ENCODE measurements around the gene F12.
"Not testable (repeated sequence)": the region's sequence is repeated elsewhere in the genome, so short reads cannot be mapped to it uniquely, and the experiment has no call there.

The F12 gene

DNA sequence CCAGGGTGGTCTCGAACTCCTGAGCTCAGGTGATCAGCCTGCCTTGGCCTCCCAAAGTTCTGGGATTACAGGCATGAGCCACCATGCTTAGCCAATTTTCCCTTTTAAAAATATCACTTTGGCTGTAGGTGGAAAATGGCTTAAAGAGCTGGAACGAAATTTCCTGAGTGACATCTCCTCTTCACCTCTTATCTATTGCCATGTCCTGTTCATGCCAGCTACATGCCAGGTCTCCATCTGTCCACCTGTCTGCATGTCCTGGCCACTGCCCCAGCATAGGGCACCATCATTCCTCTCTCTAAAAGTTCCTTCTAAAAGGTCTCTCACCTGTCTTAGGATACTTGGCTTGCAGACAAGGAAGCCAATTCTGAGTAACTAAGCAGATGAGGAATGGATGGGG is 14.3 kb upstream of the F12 start:
- DNase-seq (ENCODE audit: extremely low read depth, low read depth): no peak
- TF ChIP-seq CTCF (IDR thresholded peaks at IDR 0.05; ENCODE audit: low read depth, low read length): no peak

DNA sequence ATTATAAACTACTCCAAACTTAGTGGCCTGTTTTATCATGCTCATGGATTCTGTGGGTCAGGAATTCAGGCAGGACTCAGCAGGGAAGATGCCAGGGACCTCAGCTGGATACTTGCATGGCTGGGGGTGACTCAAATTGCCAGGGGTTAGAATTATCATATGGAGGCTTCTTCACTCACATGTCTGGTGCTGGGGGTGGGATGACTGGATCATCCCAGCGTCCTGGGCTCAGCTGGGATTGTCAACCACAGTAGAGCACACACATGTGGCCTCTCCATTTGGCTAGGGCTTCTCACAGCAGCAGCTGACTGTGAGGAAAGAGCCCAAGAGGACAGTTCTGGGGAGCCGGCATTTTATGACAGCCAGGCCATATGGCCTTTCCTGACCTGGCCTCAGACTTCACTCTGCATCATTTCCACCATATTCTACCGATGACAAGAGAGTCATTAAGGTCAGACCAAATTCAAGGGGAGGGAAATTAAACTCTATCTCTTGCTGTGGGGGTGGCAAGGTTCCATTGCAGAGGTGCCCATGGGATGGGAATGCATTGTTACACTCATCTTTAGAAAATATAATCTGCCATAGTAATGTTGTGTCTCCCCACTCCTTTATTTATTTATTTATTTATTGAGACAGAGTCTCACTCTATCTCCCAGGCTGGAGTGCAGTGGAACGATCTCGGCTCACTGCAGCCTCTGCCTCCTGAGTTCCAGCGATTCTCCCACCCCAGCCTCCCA is 11.9 kb upstream of the F12 start:
- no peak for DNase-seq (ENCODE audit: extremely low read depth, low read depth)
- no peak for TF ChIP-seq CTCF (IDR thresholded peaks at IDR 0.05; ENCODE audit: low read depth, low read length)

DNA sequence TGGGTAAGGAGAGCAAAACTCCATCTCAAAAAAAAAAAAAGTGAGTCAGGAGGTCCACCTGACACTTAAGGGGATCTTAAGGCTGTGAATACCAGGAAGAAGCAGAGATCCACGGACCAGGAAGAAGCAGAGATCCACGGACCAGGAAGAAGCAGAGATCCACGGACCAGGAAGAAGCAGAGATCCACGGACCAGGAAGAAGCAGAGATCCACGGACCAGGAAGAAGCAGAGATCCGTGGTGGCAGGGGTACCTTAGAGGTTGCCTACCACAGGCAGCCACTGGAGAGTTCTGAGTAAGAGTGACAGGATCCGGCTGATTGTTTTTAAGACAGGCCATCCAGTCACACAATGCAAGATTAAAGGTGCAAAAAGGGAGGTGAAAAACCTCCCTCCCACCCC is 11.1 kb upstream of the F12 start:
- not testable (repeated sequence) for DNase-seq (ENCODE audit: extremely low read depth, low read depth)

DNA sequence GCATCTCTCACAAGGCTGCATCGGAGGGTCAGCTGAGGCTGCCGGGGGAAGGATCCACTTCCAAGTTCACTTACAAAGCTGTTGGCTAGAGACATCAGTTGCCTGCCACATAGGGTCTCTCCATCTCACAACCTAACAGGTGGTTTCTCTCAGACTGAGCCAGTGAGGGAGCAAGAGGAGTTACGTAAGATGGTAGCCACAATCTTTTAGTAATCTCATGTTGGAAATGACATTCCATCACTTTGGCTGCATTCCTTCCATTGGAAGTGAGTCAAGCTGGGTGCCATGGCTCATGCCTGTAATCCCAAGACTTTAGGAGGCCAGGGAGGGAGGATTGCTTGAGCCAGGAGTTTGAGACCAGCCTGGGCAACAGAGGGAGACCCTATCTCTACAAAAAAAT is 9.7 kb upstream of the F12 start:
- no peak for DNase-seq (ENCODE audit: extremely low read depth, low read depth)
- TF ChIP-seq CTCF (IDR thresholded peaks at IDR 0.05; ENCODE audit: low read depth, low read length): no peak

DNA sequence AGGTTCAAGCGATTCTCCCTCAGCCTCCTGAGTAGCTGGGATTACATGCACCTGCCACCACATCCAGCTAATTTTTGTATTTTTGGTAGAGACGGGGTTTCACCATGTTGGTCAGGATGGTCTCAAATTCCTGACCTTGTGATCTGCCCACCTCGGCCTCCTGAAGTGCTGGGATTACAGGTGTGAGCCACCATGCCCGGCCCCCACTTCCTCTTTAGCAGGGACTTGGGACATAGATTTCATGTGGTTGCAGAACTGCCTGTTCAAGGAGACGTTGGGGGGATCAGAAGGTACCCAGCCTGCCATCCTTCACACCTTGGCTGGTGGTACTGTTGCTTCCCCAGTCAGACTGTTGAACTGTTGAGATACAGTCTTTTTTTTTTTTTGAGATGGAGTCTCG is 7.7 kb upstream of the F12 start:
- not testable (repeated sequence) for DNase-seq (ENCODE audit: extremely low read depth, low read depth)

DNA sequence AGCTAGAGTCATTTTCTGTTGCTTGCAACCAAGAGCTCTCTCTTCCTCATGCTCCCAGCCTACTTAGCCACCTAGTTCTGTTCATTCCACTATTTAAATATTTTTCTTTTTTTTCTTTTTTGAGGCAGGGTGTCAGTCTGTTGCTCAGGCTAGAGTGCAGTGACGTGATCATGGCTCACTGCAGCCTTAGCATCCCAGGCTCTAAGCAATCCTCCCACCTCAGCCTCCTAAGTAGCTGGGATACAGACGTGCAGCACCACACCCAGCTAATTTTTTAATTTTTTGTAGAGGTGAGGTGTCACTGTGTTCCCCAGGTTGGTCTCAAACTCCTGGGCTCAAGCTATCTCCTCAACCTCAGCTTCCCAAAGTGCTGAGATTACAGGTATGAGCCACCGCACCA is 5.1 kb upstream of the F12 start:
- no peak for TF ChIP-seq CTCF (IDR thresholded peaks at IDR 0.05; ENCODE audit: low read depth, low read length)
- no peak for DNase-seq (ENCODE audit: extremely low read depth, low read depth)

DNA sequence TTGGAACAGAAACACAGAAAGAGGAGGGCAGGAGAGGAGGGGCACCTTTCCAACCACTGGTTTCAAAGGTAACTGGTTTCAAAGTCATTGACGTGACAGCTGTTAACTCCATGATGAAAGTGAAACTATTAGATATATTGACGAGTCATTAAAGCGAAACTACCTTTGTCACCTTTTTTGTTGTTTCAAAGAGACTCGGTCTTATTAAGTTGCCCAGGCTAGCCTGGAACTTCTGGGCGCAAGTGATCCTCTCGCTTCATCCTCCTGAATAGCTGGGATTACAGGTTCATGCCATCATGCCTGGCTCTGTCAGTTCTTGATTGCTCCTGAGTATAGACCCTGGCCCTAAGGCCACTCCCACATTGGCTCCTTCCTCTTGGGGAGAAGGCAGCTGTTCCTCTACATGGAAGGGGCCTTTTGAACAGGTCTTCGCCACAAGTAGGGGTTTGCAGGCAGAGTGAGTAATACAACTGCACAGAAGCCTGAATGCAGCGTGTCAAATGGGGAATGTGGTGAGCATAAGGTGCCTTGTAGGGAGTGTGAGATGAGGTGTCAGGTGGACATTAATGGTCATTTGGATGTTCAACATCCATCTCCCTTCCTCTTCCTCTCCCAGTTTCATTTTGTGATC is 3.4 kb upstream of the F12 start:
- no peak for TF ChIP-seq CTCF (IDR thresholded peaks at IDR 0.05; ENCODE audit: low read depth, low read length)
- DNase-seq (ENCODE audit: extremely low read depth, low read depth): no peak

DNA sequence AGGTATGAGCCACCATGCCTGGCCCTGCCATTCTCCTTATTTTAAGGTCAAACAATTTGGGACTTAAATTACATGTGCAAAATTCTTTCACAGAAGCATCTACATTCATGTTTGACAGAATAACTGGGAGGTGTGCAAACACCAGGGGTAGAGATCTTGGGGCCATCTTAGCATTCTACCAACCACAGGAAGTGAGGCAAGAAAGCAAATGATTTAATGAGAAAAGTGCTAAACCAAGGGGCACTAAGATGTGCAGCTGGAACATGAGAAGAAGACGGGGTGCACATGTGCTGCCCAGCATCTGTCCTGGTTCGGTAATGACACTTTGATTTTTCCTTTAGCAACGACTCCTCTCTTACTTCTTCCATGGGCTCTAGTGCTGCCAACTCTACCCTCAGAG is 1.2 kb upstream of the F12 start:
- TF ChIP-seq CTCF (IDR thresholded peaks at IDR 0.05; ENCODE audit: low read depth, low read length): no peak
- no peak for DNase-seq (ENCODE audit: extremely low read depth, low read depth)
